SH-SY5Y (cell line): Measurements from ENCODE around the gene SMTNL1.

Experiments used
- GATA2 ChIP-seq: IDR thresholded peaks from 2 replicates; pipeline ENCODE4 v1.6.1; 2011; ENCODE audit warnings: mild to moderate bottlenecking, low read depth, low read length
- GATA3 ChIP-seq: IDR thresholded peaks from 2 replicates; pipeline ENCODE4 v1.6.1; 2011; ENCODE audit warnings: low read depth, mild to moderate bottlenecking, low read length, moderate library complexity

Gene SMTNL1

GRCh38 chr11:57521116-57521515 lies 16.3 kb upstream of the SMTNL1 start:
- TF ChIP-seq GATA3 (no peak), GATA2 (no peak)

- TF ChIP-seq GATA2 = no peak
- no peak for TF ChIP-seq GATA3
Measured at GRCh38 chr11:57523419-57523818, 14.0 kb upstream of the SMTNL1 start.

GRCh38 chr11:57527056-57527631 lies 10.3 kb upstream of the SMTNL1 start:
- TF ChIP-seq GATA2 (no peak), GATA3 (no peak)

GRCh38 chr11:57529012-57529411 lies 8.4 kb upstream of the SMTNL1 start:
- TF ChIP-seq GATA2 (no peak), GATA3 (no peak)

- TF ChIP-seq GATA2 = no peak
- no peak for TF ChIP-seq GATA3
Measured at GRCh38 chr11:57530215-57530595, 7.2 kb upstream of the SMTNL1 start.

DNA sequence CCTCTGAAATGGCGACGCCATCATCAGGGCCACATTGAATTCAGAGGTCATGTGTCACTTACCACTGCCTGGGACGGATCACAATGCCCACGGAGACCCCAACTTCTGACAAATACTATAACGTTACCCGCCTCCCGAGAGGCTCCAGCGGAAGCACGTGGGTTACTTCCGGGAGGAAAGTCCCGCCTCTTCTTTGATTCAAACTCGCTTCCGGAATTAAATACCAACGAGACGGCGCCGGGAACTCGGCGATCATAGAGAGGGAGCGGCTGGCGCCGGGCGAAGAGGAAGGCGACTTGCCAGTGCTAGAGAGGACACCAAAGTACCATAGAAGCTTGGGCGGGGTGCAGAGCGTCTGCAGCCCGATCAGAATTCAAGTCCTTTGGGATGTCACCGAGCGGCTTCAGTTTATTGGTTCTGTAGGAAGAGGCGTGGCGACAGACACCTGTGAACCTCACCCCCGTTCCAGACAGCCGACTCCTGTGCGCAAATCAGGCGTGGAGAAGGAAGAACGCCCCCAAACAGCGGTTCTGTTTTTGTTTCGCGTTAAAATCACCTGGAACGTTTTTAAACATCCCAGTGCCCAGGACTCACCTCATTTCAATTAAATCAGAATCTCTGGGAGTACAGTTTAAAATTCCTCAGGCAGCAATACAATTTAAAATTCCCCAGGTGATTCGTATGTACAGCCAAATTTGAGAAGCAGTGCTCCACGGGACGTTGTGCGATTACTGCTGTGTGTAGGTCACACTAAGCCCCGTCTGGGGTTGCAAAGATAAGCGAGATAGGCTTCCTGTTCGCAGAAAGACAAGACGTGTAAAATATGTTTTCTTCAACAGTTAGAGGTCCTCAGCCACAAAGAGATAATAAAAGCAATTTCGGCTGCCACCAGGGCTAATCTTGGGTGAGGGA lies 6.5 kb upstream of the SMTNL1 start, which contains the start of gene TIMM10:
TIMM10 (minus strand) TSS at position 159 of the 912 bp plus-strand sequence. CDS start 565 bp downstream, outside the sequence.
- TF ChIP-seq GATA2 (peak; percentile 18; the same call in 1 of the 2 replicates), GATA3 (no peak)

- TF ChIP-seq GATA3 = no peak
- no peak for TF ChIP-seq GATA2
Measured at GRCh38 chr11:57539342-57539741, 1.9 kb downstream of the SMTNL1 start.

GRCh38 chr11:57541169-57541568 lies 3.8 kb downstream of the SMTNL1 start:
- TF ChIP-seq GATA3 = no peak
- TF ChIP-seq GATA2 = no peak

DNA sequence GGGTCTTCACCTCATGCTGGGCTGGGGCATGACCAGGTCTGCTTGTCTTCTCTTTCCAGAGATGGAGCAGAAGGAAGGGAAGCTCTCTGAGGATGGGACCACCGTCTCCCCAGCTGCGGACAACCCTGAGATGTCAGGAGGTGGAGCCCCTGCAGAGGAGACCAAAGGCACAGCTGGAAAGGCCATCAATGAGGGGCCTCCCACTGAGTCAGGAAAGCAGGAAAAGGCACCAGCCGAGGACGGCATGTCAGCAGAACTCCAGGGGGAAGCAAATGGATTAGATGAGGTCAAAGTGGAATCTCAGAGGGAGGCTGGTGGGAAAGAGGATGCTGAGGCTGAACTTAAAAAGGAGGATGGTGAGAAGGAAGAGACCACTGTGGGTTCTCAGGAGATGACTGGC lies 5.2 kb downstream of the SMTNL1 start:
- TF ChIP-seq GATA2 (no peak), GATA3 (no peak)

- TF ChIP-seq GATA2 = no peak
- no peak for TF ChIP-seq GATA3
Measured at GRCh38 chr11:57543593-57543992, 6.2 kb downstream of the SMTNL1 start.

GRCh38 chr11:57544566-57544965 lies 7.2 kb downstream of the SMTNL1 start:
- TF ChIP-seq GATA3 (no peak), GATA2 (no peak)

DNA sequence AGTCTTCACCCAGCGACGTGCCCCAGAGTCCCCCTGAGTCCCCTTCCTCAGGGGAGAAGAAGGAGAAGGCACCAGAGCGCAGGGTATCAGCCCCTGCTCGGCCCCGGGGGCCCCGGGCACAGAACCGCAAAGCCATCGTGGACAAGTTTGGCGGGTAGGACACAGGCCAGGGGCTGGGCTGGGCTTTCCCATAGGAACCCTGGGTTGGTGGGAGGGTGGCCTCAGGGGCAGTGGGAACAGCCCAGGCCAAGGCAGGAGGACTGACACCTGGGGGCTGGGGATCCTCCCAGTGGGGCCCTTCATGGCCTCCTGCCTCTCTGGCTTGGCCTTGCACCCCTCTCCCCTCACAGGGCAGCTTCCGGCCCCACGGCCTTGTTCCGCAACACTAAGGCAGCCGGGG lies 8.5 kb downstream of the SMTNL1 start:
- TF ChIP-seq GATA2 = no peak
- no peak for TF ChIP-seq GATA3

DNA sequence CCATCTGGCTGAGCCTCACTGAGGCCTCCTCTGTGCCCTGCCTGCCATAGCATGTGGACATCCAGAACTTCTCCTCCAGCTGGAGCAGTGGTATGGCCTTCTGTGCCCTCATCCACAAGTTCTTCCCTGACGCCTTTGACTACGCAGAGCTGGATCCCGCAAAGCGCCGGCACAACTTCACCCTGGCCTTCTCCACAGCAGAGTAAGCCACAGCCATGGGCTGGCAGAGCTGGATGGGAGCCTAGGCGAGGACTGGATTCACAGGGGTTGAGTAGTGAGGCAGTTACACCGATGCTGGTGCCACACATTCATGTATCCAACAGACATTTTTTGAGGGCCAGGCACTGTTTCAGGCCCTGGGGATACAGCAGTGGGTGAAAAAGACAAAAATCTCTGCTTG lies 9.1 kb downstream of the SMTNL1 start:
- TF ChIP-seq GATA2 (no peak), GATA3 (no peak)

- TF ChIP-seq GATA3 = no peak
- TF ChIP-seq GATA2 = no peak
Measured at GRCh38 chr11:57546869-57547475, 9.6 kb downstream of the SMTNL1 start.

- TF ChIP-seq GATA2 = no peak
- no peak for TF ChIP-seq GATA3
Measured at GRCh38 chr11:57547854-57548377, 10.5 kb downstream of the SMTNL1 start.
